OCI-M2 (cell line): Measurements from ENCODE around the gene MAN2A1.
A peak's percentile ranks its signal among the peaks of the same experiment; 100 is the strongest.
"Not testable (repeated sequence)": the region's sequence is repeated elsewhere in the genome, so short reads cannot be mapped to it uniquely, and the experiment has no call there.

ENCODE experiments used
- DNase-seq: peaks from one replicate; lab custom pipeline; 2025; ENCODE audit not compliant: unreplicated experiment; lab: John Stamatoyannopoulos, UW

MAN2A1 gene

GRCh38 chr5:109812698-109813097 is 123.0 kb downstream of the MAN2A1 start:
- no peak for DNase-seq

GRCh38 chr5:109816732-109817131 is 127.0 kb downstream of the MAN2A1 start:
- no peak for DNase-seq

- DNase-seq, result no peak
These were observed 130.2 kb downstream of the MAN2A1 start for GRCh38 chr5:109819878-109820277.

- DNase-seq, result no peak
These were observed 133.9 kb downstream of the MAN2A1 start for GRCh38 chr5:109823597-109823996.

GRCh38 chr5:109825450-109825849 is 135.7 kb downstream of the MAN2A1 start:
- no peak for DNase-seq

GRCh38 chr5:109826426-109826825 is 136.7 kb downstream of the MAN2A1 start:
- no peak for DNase-seq

- DNase-seq, result no peak
These were observed 139.6 kb downstream of the MAN2A1 start for GRCh38 chr5:109829331-109829730.

- DNase-seq, result no peak
These were observed 141.3 kb downstream of the MAN2A1 start for GRCh38 chr5:109830955-109831502.

GRCh38 chr5:109832207-109833188 is 142.8 kb downstream of the MAN2A1 start:
- DNase-seq, result not testable (repeated sequence)

- DNase-seq, result peak; percentile 4
These were observed 144.2 kb downstream of the MAN2A1 start for GRCh38 chr5:109833946-109834345.

GRCh38 chr5:109836280-109836679 is 146.6 kb downstream of the MAN2A1 start:
- DNase-seq, result no peak

- no peak for DNase-seq
These were observed 147.6 kb downstream of the MAN2A1 start for GRCh38 chr5:109837231-109837861.

GRCh38 chr5:109838157-109838556 is 148.4 kb downstream of the MAN2A1 start:
- no peak for DNase-seq

- DNase-seq, result no peak
These were observed 154.4 kb downstream of the MAN2A1 start for GRCh38 chr5:109844148-109844547.

GRCh38 chr5:109844695-109845094 is 155.0 kb downstream of the MAN2A1 start:
- DNase-seq, result no peak

- DNase-seq, result no peak
These were observed 158.4 kb downstream of the MAN2A1 start for GRCh38 chr5:109848130-109848529.

- no peak for DNase-seq
These were observed 159.9 kb downstream of the MAN2A1 start for GRCh38 chr5:109849478-109850088.

GRCh38 chr5:109852371-109853155 is 162.8 kb downstream of the MAN2A1 start:
- DNase-seq, result no peak

GRCh38 chr5:109853377-109853776 is 163.7 kb downstream of the MAN2A1 start:
- no peak for DNase-seq

GRCh38 chr5:109855056-109855455 is 165.3 kb downstream of the MAN2A1 start:
- no peak for DNase-seq
